ENCODE results near the gene IQCH. TPM values are rescaled to one million over a fixed set of nuclear protein-coding genes. Genes with fewer than 3 reads are reported as not detected.

Gene IQCH
- total RNA-seq, 4 donors from 2014 or later = 9.6 to 13.7 (median 11.8) TPM

GRCh38 chr15:67373971-67374370, 119.4 kb downstream of the IQCH start:
- no peak for DNase-seq
- Histone ChIP-seq H3K4me1 (no peaks in the 10 kb centered on the region), H3K36me3 (no peaks in the 10 kb centered on the region), H3K27ac (no peak overlapping the region), H3K9me3 (no peaks in the 10 kb centered on the region), H3K4me3 (replicated peaks in 1 of 3) (no peak overlapping the region), H3K27me3 (no peaks in the 10 kb centered on the region)
- intact Hi-C loops (cut with DNase I) = no loop called here
- TF ChIP-seq CTCF (IDR thresholded peaks at IDR 0.05) (no peak), POLR2A (IDR thresholded peaks at IDR 0.05) (no peak)

- intact Hi-C loops (cut with DNase I) = no loop called here
- H3K4me3 ChIP-seq (replicated peaks in 1 of 3) = no peak overlapping the region
- no peaks in the 10 kb centered on the region for H3K9me3 ChIP-seq
- TF ChIP-seq POLR2A (IDR thresholded peaks at IDR 0.05) = no peak
- no peak for TF ChIP-seq CTCF (IDR thresholded peaks at IDR 0.05)
- H3K27me3 ChIP-seq = no peaks in the 10 kb centered on the region
- no peak overlapping the region for H3K27ac ChIP-seq
- no peaks in the 10 kb centered on the region for H3K36me3 ChIP-seq
- 83 to 90% methylated on average over 3 of the region's 3 CpGs for WGBS, 2 donors
- DNase-seq = no peak
- H3K4me1 ChIP-seq = no peaks in the 10 kb centered on the region
Measured at GRCh38 chr15:67379530-67379929, 124.9 kb downstream of the IQCH start.

GRCh38 chr15:67380921-67381320, 126.3 kb downstream of the IQCH start:
- no peaks in the 10 kb centered on the region for H3K9me3 ChIP-seq
- intact Hi-C loops (cut with DNase I) = no loop called here
- no peak for DNase-seq
- H3K4me3 ChIP-seq (replicated peaks in 1 of 3) = no peak overlapping the region
- H3K4me1 ChIP-seq = no peaks in the 10 kb centered on the region
- H3K27me3 ChIP-seq = no peaks in the 10 kb centered on the region
- H3K36me3 ChIP-seq = no peaks in the 10 kb centered on the region
- H3K27ac ChIP-seq = no peak overlapping the region
- 82 to 88% methylated on average over 1 of the region's 1 CpG for WGBS, 2 donors
- TF ChIP-seq CTCF (IDR thresholded peaks at IDR 0.05) = no peak
- TF ChIP-seq POLR2A (IDR thresholded peaks at IDR 0.05) = no peak

GRCh38 chr15:67381416-67382045, 126.9 kb downstream of the IQCH start:
- Histone ChIP-seq H3K4me1 (no peaks in the 10 kb centered on the region), H3K27ac (no peak overlapping the region), H3K27me3 (no peaks in the 10 kb centered on the region), H3K36me3 (no peaks in the 10 kb centered on the region), H3K4me3 (replicated peaks in 1 of 3) (no peak overlapping the region), H3K9me3 (no peaks in the 10 kb centered on the region)
- DNase-seq = no peak
- no peak for TF ChIP-seq CTCF (IDR thresholded peaks at IDR 0.05)
- no peak for TF ChIP-seq POLR2A (IDR thresholded peaks at IDR 0.05)
- intact Hi-C loops (cut with DNase I) = no loop called here
- 79 to 81% methylated on average over 8 of the region's 8 CpGs for WGBS, 2 donors

- Histone ChIP-seq H3K36me3 (no peaks in the 10 kb centered on the region), H3K27me3 (no peaks in the 10 kb centered on the region), H3K4me1 (no peaks in the 10 kb centered on the region), H3K9me3 (no peaks in the 10 kb centered on the region), H3K27ac (no peak overlapping the region), H3K4me3 (replicated peaks in 1 of 3) (no peak overlapping the region)
- intact Hi-C loops (cut with DNase I) = no loop called here
- TF ChIP-seq POLR2A (IDR thresholded peaks at IDR 0.05) (no peak), CTCF (IDR thresholded peaks at IDR 0.05) (no peak)
- no peak for DNase-seq
- 97 to 99% methylated on average over 3 of the region's 3 CpGs for WGBS, 2 donors
Measured at GRCh38 chr15:67382723-67383122, 128.1 kb downstream of the IQCH start.

All from thyroid gland (tissue), 4 donors.